ENCODE results near the gene CPNE1. TPM values are rescaled to one million over a fixed set of nuclear protein-coding genes. Genes with fewer than 3 reads are reported as not detected.

CPNE1 gene
- total and polyA plus RNA-seq, 10 of the 15 experiments (the other 5 are each of a cell fraction or from before 2014, with no cell fraction given): 84.9 to 209 (median 146) TPM

GRCh38 chr20:35674921-35675320 is 10.2 kb upstream of the CPNE1 start (continued):
- TF ChIP-seq MAX (IDR thresholded peaks at IDR 0.05; ENCODE audit: low read depth, low read length) (no peak), NR2F1 (conservative IDR thresholded peaks at IDR 0.05) (no peak)

- H3K36me3 ChIP-seq (ENCODE audit: control insufficient read depth in 2 of 2, insufficient read depth in 2 of 2, low read length in 1 of 2): peaks cover 0 to 10% of the 10 kb centered on the region in 2 experiments; a peak in 2 of 4 replicates
- SMC1A ChIA-PET (ENCODE audit: uncharacterized antibody, unreplicated experiment): no interaction called here
- H2AFZ ChIP-seq (ENCODE audit: control insufficient read depth, low read depth, low read length): no peak overlapping the region
- H3K9ac ChIP-seq (ENCODE audit: control insufficient read depth, insufficient read depth, low read length): no peak overlapping the region
- POLR2A ChIA-PET: interaction anchor here (0.8 kb wide), 1 partner anchor 68 kb away, joined by 3 read pairs; the partner anchor contains the start of gene RBM39
- H3K27me3 ChIP-seq (replicated peaks in 1 of 2; ENCODE audit: control insufficient read depth in 2 of 2, insufficient read depth in 2 of 2, low read length in 1 of 2): no peaks in the 10 kb centered on the region
- RAD21 ChIA-PET (ENCODE audit: unreplicated experiment): no interaction called here
- FAIRE-seq (no peak), ATAC-seq (no peak), DNase-seq (ENCODE audit: low read depth, low spot score) (no peak)
- no peaks in the 10 kb centered on the region for H3K79me2 ChIP-seq (ENCODE audit: control insufficient read depth, insufficient read depth, low read length)
- no peaks in the 10 kb centered on the region for H3K9me3 ChIP-seq (replicated peaks; ENCODE audit: control insufficient read depth, insufficient read depth, low read length)
- intact Hi-C loops (cut with micrococcal nuclease; ENCODE audit: unreplicated experiment): no loop called here
- H3K4me1 ChIP-seq (ENCODE audit: control insufficient read depth, insufficient read depth, low read length): no peaks in the 10 kb centered on the region
- H3K4me2 ChIP-seq (ENCODE audit: control insufficient read depth, insufficient read depth): no peak overlapping the region
- H4K20me1 ChIP-seq (ENCODE audit: control insufficient read depth, insufficient read depth): no peaks in the 10 kb centered on the region
- H3K27ac ChIP-seq (ENCODE audit: control insufficient read depth, insufficient read depth): no peak overlapping the region
- CTCF ChIA-PET: no interaction called here
- no peak overlapping the region for H3K4me3 ChIP-seq
- in situ Hi-C loops (cut with MboI): no loop called here
- no TSS peak for BruUV-seq (replicated peaks)
- WGBS (ENCODE audit: insufficient coverage, insufficient replicate concordance, low lambda C conversion rate, missing lambda C conversion rate): 64% methylated on average over 4 of the region's 4 CpGs
- TF ChIP-seq BCLAF1 (IDR thresholded peaks at IDR 0.05): no peak
- no peak for TF ChIP-seq E2F4 (IDR thresholded peaks at IDR 0.05; ENCODE audit: low read depth, low read length)
- TF ChIP-seq PAX5 (IDR thresholded peaks at IDR 0.05; ENCODE audit: borderline replicate concordance, low read depth, low read length): no peak
- no peak for TF ChIP-seq CUX1 (IDR thresholded peaks at IDR 0.05; ENCODE audit: insufficient replicate concordance, low read depth, low read length)
- no peak for TF ChIP-seq CREM (IDR thresholded peaks at IDR 0.05; ENCODE audit: low read depth)
- no peak for TF ChIP-seq EGR1 (IDR thresholded peaks at IDR 0.05; ENCODE audit: borderline replicate concordance in 1 of 2, low read depth in 2 of 2, low read length in 2 of 2)
- no peak for TF ChIP-seq IRF5 (IDR thresholded peaks at IDR 0.05; ENCODE audit: borderline replicate concordance)
- TF ChIP-seq SPI1 (IDR thresholded peaks at IDR 0.05; ENCODE audit: borderline replicate concordance, insufficient read depth, low read depth, low read length): no peak
- TF ChIP-seq STAT1 (conservative IDR thresholded peaks at IDR 0.05): no peak
- no peak for TF ChIP-seq ASH2L (IDR thresholded peaks at IDR 0.05; ENCODE audit: borderline replicate concordance, low read depth)
Observed at GRCh38 chr20:35673884-35674283, 9.2 kb upstream of the CPNE1 start.

Data from GM12878 (cell line).